ENCODE data around the gene PBRM1.
"Not testable (repeated sequence)": the region's sequence is repeated elsewhere in the genome, so short reads cannot be mapped to it uniquely, and the experiment has no call there.

The PBRM1 gene

DNA sequence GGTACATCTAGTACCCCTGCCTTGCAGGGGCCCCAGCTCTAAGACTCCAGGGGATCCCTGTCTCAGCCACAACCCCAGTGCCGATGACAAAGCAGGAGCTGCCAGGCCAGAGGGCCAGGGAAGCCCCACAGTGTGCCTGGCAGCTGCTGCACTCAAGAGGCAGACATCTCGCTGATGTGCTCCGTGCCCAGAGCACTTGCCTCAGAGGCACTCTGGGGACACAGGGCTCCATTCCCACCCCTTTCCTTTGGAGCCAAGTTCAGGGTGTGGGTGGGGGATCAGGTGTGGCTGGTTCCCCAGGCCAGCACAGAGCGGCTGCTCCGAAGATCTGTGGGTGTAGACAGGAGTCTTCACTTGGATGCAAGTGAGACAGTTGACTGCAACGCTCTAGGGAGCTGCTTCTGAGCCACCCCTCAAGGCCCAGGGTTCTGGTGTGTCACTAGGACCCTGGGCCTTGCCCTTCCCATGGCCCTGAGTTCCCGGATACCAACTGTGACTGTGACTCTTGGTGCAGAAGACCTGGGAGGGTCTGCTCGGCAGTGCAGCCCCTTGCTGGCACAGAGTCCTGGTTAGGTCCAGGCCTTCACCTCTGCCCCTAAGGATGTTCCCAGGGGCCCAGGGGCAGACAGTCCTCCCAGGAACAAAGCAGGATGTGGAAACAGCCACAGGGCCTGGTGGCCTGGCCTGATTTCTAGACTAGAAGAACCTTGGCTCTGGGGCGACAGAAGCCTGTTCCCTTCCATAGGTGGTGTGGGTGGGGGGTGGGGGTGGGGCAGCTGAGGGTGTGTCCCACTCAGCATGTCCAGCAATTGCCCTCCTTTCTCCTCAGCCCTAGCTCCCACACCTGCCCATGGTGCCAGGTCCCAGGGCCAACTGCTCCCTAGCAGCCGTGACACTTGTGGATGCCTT is 154.5 kb downstream of the PBRM1 start:
- H3K4me3 ChIP-seq, result no peak overlapping the region
- peak overlapping the region in 9 of 21 experiments; percentile 0 to 71 (median 44) for H3K27ac ChIP-seq

GRCh38 chr3:52529376-52530333 is 156.1 kb downstream of the PBRM1 start:
- no peak overlapping the region for H3K4me3 ChIP-seq
- peak overlapping the region in 5 of 21 experiments; percentile 0 to 43 (median 19) for H3K27ac ChIP-seq

- Histone ChIP-seq H3K4me3 (no peak overlapping the region), H3K27ac (peak overlapping the region in 1 of 21 experiments; percentile 3)
Observed at GRCh38 chr3:52528586-52529375, 156.9 kb downstream of the PBRM1 start.

DNA sequence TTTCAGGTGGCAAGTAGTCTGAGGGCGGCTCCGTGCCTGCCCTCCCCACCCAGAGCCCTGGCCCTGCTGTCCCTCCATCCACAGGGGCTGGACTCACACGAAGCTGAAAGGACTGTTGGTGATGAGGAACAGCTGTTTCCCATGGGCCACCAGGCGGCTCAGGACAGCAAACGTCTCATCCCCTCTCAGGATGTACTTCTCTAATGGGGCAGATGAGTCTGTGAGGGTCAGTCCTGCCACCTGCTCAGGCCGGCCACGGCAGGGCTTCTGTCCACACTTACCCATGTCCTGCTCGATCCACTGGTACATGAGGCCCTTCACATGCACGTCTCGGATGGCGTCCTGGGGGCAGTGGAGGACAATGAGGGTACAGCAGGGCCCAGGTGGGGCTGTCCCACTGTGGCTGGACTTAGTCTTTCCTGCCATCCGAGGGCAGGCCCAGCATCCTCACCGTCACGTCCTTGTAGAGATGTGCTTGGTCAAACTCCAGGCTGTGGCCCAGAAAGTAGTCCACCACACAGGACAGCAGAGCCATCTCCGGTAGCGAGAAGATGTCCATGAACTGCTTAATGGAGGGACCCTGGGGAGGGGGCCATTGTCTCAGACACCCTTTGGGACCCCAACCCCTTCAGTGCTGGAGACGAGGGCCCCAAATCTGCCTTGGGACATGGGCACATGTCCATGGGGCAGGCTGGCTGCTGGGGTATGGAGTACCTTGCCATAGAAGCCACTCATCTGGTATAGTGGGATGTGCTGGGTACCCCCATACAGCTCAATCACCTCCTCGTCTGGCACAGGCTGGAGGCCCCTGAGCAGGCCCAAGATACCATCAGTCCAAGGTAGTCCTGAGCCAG is 157.8 kb downstream of the PBRM1 start:
- Histone ChIP-seq H3K27ac (peak overlapping the region in 1 of 21 experiments; percentile 3), H3K4me3 (no peak overlapping the region)

DNA sequence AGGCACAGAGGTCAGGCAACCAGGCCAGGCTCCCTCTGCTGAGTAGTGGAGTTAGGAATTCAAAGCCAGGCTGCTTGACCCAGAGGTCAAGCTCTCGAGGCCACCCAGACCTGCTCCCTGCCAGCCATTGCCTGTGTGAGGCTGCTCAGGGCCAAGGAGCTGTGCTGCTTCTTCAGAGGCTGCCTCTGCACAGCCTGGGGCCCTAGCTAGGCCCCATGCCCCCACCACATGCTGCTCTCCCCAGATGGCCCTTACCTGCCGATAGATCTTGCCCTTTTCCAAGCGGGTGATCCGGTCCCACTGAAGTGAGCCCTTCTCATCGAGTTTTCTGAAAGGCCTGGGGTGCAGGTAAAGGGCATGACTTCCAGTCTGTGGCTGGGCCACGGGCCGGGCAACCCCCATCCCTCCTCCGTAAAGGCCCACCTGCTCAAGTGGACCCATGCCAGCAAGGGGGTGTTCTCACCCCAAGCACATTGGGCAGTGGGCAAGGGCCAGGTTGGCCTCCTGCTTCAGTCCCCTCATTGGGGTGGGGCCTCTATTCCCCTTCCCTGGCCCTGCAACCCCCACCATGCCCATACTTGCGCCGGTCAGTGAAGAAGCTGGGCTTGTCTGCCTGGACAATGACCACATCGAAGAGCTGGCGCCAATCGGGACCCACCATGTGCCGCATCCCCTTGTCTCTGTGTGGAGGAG is 158.5 kb downstream of the PBRM1 start:
- Histone ChIP-seq H3K4me3 (no peak overlapping the region), H3K27ac (peak overlapping the region in 1 of 21 experiments; percentile 61)

DNA sequence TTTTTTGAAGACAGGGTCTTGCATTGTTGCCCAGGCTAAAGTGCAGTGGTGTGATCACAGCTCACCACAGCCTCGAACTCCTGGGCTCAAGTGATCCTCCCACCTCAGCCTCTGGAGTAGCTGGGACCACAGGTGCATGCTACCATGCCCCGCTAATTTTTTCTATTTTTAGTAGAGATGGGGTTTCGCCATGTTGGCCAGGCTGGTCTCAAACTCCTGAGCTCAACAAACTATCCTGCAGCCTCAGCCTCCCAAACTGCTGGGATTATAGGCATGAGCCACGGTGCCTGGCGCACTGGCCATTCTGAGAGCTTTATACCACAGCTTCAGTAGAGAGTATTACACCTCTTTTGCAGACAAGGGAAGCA is 159.1 kb downstream of the PBRM1 start:
- H3K27ac ChIP-seq, result peak overlapping the region in 3 of 21 experiments; percentile 1 to 69 (median 6)

DNA sequence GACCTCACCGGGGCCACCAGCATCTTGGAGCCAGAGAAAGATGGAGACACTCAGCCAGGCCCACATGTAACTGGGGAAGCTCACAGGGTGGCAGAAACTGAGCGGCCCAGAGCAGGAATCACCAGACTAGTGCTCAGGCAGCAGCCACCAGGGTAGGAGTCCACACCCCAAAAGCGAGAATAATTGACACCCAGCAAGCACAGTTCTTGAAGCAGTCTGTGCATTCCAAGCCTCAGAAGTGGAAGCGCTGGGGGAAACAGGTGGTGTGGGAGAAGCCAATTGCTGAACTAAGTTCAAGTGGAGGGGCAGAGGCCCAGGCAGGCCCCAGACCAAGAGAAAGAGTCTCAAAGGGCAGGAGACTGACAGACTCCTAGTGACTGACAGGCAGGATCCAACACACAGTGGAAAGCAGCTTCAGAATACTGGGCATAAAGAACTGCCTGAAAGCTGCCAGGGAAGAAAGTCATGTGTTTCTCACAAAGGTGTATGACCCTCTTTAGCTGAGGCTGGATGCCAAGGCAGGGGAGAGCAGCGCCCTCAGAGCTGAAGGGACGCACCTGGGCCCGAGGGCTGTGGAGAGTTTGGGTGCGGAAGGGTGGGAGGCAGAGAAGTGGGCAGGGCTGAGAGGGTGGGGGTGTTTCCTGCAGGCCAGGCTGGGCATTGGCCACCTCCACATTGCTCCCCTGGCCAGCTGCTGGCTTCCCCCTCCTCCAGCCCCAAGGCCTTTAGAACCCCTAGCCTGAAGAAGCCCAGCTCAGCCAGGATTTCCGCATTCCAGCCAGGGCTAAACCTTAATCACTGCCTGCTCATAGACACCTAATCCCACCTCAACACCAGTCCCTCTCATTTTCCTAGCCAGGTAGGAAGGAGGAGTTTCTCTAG is 159.8 kb downstream of the PBRM1 start:
- H3K4me3 ChIP-seq, result no peak overlapping the region
- peak overlapping the region in 16 of 21 experiments; percentile 1 to 76 (median 56) for H3K27ac ChIP-seq

More for the DNA sequence above, 159.1 kb downstream of the PBRM1 start:
- not testable (repeated sequence) for H3K4me3 ChIP-seq

DNA sequence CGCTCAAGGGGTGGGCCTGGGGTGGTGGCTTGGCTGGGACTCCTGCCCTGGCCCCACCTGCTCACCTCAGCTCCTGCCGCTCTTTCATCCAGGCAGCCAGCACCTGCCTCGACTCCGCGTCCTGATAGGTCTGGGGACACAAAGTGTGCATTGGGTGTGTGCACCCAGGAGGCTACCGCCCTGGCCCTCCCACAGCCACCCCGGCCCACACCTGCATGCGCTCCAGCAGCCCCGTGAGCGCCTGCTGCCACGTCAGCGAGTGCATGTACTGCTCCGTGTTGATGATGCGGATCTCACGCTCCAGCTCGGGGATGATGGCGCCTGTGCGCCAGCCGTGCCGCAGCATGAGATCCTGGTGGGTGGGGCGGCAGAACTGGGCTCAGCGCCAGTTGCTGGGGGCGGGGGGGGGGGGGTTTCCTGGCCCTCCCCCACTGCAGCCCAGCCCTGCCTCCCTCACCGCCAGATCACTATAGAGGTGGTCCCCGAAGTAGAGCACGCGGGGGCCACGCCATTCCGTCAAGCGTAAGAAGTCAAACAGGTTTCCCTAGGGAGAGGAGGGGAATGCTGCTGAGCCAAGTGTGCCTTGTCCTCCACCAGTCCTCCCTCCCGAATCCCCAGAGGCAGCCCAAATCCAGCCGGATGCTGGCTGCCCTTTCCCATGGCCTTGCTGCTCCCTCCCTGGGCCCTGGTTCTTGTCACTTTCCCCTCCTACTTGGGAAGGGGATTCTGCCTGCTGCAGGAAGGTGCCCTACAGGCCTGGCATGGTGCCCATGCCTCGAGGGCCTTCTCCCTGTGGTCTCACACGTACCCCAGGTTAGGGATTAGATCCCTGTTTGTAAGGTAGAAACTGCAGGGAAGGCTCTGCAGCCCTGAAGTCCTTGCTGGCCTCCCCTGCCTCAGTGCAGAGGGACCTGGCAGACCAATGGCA is 160.7 kb downstream of the PBRM1 start:
- H3K4me3 ChIP-seq, result peak overlapping the region in 1 of 7 experiments; percentile 7
- H3K27ac ChIP-seq, result peak overlapping the region in 16 of 21 experiments; percentile 1 to 76 (median 56)

DNA sequence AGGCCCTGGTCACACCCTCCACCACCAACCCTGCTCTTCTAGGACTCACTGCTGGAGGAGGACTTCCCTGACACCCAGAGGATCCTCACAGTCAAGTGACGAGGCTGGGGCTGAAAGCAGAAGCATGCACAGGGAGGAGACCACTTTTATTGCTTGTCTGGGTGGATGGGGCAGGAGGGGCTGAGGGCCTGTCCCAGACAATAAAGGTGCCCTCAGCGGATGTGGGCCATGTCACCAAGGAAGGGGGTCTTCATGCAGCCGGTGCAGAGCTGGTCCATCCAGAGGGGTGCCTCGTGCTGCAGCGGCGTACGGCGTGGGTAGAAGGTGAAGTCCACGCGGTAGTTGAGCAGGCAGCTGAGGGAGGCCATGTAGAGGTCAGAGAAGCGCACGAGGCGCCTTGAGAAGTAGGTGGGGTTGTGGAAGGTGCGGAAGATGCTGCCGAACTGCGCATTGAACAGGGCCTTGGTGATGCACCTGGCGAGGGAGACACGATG is 161.4 kb downstream of the PBRM1 start:
- Histone ChIP-seq H3K4me3 (no peak overlapping the region), H3K27ac (peak overlapping the region in 8 of 21 experiments; percentile 6 to 76 (median 62))

DNA sequence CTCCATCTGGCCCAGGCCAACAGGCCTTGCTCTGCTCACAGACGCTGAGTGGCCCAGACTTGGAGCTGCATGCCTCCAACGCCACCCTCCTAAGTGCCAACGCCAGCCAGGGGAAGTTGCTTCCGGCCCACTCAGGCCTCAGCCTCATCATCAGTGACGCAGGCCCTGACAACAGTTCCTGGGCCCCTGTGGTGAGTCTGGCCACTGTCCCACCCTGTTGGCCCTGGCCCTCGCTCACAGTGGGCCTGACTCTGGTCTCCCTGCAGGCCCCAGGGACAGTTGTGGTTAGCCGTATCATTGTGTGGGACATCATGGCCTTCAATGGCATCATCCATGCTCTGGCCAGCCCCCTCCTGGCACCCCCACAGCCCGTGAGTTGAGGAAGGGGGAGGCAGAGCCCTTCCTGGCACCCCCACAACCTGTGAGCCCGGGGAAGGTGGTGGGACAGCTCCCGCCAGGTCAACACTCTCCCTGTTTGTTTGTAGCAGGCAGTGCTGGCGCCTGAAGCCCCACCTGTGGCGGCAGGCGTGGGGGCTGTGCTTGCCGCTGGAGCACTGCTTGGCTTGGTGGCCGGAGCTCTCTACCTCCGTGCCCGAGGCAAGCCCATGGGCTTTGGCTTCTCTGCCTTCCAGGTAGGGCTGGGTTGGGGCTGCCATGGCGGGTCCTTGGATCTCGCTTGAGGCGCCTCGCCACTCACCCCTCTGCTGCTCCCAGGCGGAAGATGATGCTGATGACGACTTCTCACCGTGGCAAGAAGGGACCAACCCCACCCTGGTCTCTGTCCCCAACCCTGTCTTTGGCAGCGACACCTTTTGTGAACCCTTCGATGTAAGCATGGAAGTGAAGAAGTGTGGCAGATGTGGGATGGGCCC is 162.1 kb downstream of the PBRM1 start:
- Histone ChIP-seq H3K4me3 (no peak overlapping the region), H3K27ac (no peak overlapping the region)

GRCh38 chr3:52522651-52523251 is 163.0 kb downstream of the PBRM1 start:
- H3K27ac ChIP-seq, result no peak overlapping the region

DNA sequence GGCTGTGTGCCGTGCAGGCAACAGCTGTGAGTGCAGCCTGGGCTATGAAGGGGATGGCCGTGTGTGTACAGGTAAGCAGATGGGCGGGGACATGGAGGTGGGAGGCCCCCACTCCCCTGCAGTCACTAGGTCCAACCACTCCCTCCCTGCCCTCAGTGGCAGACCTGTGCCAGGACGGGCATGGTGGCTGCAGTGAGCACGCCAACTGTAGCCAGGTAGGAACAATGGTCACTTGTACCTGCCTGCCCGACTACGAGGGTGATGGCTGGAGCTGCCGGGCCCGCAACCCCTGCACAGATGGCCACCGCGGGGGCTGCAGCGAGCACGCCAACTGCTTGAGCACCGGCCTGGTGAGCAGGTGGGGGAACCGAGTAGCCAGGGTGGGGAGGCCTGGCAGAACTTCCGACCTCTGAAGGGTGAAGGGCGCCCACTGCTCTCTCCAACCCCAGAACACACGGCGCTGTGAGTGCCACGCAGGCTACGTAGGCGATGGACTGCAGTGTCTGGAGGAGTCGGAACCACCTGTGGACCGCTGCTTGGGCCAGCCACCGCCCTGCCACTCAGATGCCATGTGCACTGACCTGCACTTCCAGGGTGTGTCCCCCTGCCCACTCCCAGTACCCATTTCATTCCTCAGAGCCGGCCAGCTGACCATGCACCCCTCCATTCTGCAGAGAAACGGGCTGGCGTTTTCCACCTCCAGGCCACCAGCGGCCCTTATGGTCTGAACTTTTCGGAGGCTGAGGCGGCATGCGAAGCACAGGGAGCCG is 163.6 kb downstream of the PBRM1 start:
- H3K27ac ChIP-seq, result no peak overlapping the region
- no peak overlapping the region for H3K4me3 ChIP-seq

More at GRCh38 chr3:52522651-52523251, 163.0 kb downstream of the PBRM1 start:
- no peak overlapping the region for H3K4me3 ChIP-seq

DNA sequence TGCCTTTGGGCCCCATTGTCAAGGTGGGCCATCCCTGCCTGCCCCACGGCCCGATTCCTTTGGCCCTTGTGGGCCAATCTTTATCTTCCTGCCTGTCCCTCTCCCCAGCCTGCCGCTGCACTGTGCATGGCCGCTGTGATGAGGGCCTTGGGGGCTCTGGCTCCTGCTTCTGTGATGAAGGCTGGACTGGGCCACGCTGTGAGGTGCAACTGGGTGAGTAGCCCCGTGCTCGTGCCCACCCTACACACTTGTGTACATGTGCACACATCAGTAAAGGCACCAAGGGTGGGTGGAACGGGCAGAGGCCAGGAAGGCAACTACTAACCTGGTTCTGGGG is 164.3 kb downstream of the PBRM1 start:
- Histone ChIP-seq H3K27ac (no peak overlapping the region), H3K4me3 (no peak overlapping the region)

Data from skin epidermis (tissue), 12 donors.